GM19328 (cell line): ENCODE data around the gene ABL2.
"Not testable (repeated sequence)": the region's sequence is repeated elsewhere in the genome, so short reads cannot be mapped to it uniquely, and the experiment has no call there.

Experiments
- ATAC-seq: cut with Tn5 transposase; IDR thresholded peaks from one replicate; pipeline ENCODE4 v1.9.1; 2021; ENCODE audit warnings: mild to moderate bottlenecking, moderate library complexity; ENCODE audit not compliant: unreplicated experiment

The ABL2 gene

GRCh38 chr1:179217943-179218507 lies 11.5 kb downstream of the ABL2 start:
- no peak for ATAC-seq

- ATAC-seq = not testable (repeated sequence)
These were observed 16.2 kb downstream of the ABL2 start for GRCh38 chr1:179213317-179213716.

- ATAC-seq = no peak
These were observed 20.6 kb downstream of the ABL2 start for GRCh38 chr1:179208681-179209477.

- no peak for ATAC-seq
These were observed 22.7 kb downstream of the ABL2 start for GRCh38 chr1:179206812-179207211.

- ATAC-seq = no peak
These were observed 24.2 kb downstream of the ABL2 start for GRCh38 chr1:179205284-179205683.

- no peak for ATAC-seq
These were observed 27.3 kb downstream of the ABL2 start for GRCh38 chr1:179202161-179202560.

- no peak for ATAC-seq
These were observed 28.9 kb downstream of the ABL2 start for GRCh38 chr1:179200586-179200985.

GRCh38 chr1:179197690-179198297 lies 31.7 kb downstream of the ABL2 start:
- ATAC-seq = no peak

GRCh38 chr1:179195857-179196256 lies 33.6 kb downstream of the ABL2 start:
- ATAC-seq = not testable (repeated sequence)

- ATAC-seq = no peak
These were observed 34.1 kb downstream of the ABL2 start for GRCh38 chr1:179195376-179195775.

- no peak for ATAC-seq
These were observed 35.4 kb downstream of the ABL2 start for GRCh38 chr1:179194068-179194537.

GRCh38 chr1:179190861-179191260 lies 38.6 kb downstream of the ABL2 start:
- no peak for ATAC-seq

GRCh38 chr1:179187735-179188471 lies 41.6 kb downstream of the ABL2 start:
- no peak for ATAC-seq

GRCh38 chr1:179187043-179187442 lies 42.4 kb downstream of the ABL2 start:
- no peak for ATAC-seq

- no peak for ATAC-seq
These were observed 45.1 kb downstream of the ABL2 start for GRCh38 chr1:179184403-179184802.

GRCh38 chr1:179183857-179184256 lies 45.6 kb downstream of the ABL2 start:
- no peak for ATAC-seq

- no peak for ATAC-seq
These were observed 50.5 kb downstream of the ABL2 start for GRCh38 chr1:179178950-179179349.

- no peak for ATAC-seq
These were observed 51.3 kb downstream of the ABL2 start for GRCh38 chr1:179178183-179178582.

GRCh38 chr1:179177615-179178014 lies 51.9 kb downstream of the ABL2 start:
- ATAC-seq = no peak

GRCh38 chr1:179177182-179177581 lies 52.3 kb downstream of the ABL2 start:
- no peak for ATAC-seq
